ENCODE results near the gene MCM3AP.
A peak's percentile ranks its signal among the peaks of the same experiment; 100 is the strongest.
"Not testable (repeated sequence)": the region's sequence is repeated elsewhere in the genome, so short reads cannot be mapped to it uniquely, and the experiment has no call there.

Gene MCM3AP

GRCh38 chr21:46200877-46201803 lies 84.3 kb downstream of the MCM3AP start:
- DNase-seq (ENCODE audit: low read depth): not testable (repeated sequence)

- no peak for DNase-seq (ENCODE audit: low read depth)
Measured at GRCh38 chr21:46199436-46200373, 85.7 kb downstream of the MCM3AP start.

- no peak for DNase-seq (ENCODE audit: low read depth)
Measured at GRCh38 chr21:46196733-46197132, 88.7 kb downstream of the MCM3AP start.

- DNase-seq (ENCODE audit: low read depth): no peak
Measured at GRCh38 chr21:46195595-46196195, 89.7 kb downstream of the MCM3AP start.

- DNase-seq (ENCODE audit: low read depth): no peak
Measured at GRCh38 chr21:46194374-46195334, 90.8 kb downstream of the MCM3AP start.

- DNase-seq (ENCODE audit: low read depth): no peak
Measured at GRCh38 chr21:46193829-46194373, 91.5 kb downstream of the MCM3AP start.

GRCh38 chr21:46191686-46192575 lies 93.5 kb downstream of the MCM3AP start:
- DNase-seq (ENCODE audit: low read depth): no peak

GRCh38 chr21:46191257-46191685 lies 94.1 kb downstream of the MCM3AP start:
- DNase-seq (ENCODE audit: low read depth): peak; percentile 43

GRCh38 chr21:46190491-46191131 lies 94.8 kb downstream of the MCM3AP start:
- no peak for DNase-seq (ENCODE audit: low read depth)

GRCh38 chr21:46189959-46190490 lies 95.4 kb downstream of the MCM3AP start:
- no peak for DNase-seq (ENCODE audit: low read depth)

GRCh38 chr21:46189213-46189958 lies 96.0 kb downstream of the MCM3AP start:
- DNase-seq (ENCODE audit: low read depth): no peak

- DNase-seq (ENCODE audit: low read depth): no peak
Measured at GRCh38 chr21:46188226-46189212, 96.9 kb downstream of the MCM3AP start.

- DNase-seq (ENCODE audit: low read depth): no peak
Measured at GRCh38 chr21:46187814-46188213, 97.6 kb downstream of the MCM3AP start.

- no peak for DNase-seq (ENCODE audit: low read depth)
Measured at GRCh38 chr21:46187261-46187660, 98.2 kb downstream of the MCM3AP start.

- no peak for DNase-seq (ENCODE audit: low read depth)
Measured at GRCh38 chr21:46185716-46186115, 99.7 kb downstream of the MCM3AP start.
